SH-SY5Y (cell line): ENCODE measurements around the gene PLEKHA7.

Experiments
- GATA2 ChIP-seq: IDR thresholded peaks from 2 replicates; pipeline ENCODE4 v1.6.1; 2011; ENCODE audit warnings: mild to moderate bottlenecking, low read depth, low read length
- GATA3 ChIP-seq: IDR thresholded peaks from 2 replicates; pipeline ENCODE4 v1.6.1; 2011; ENCODE audit warnings: low read depth, mild to moderate bottlenecking, low read length, moderate library complexity

DNA sequence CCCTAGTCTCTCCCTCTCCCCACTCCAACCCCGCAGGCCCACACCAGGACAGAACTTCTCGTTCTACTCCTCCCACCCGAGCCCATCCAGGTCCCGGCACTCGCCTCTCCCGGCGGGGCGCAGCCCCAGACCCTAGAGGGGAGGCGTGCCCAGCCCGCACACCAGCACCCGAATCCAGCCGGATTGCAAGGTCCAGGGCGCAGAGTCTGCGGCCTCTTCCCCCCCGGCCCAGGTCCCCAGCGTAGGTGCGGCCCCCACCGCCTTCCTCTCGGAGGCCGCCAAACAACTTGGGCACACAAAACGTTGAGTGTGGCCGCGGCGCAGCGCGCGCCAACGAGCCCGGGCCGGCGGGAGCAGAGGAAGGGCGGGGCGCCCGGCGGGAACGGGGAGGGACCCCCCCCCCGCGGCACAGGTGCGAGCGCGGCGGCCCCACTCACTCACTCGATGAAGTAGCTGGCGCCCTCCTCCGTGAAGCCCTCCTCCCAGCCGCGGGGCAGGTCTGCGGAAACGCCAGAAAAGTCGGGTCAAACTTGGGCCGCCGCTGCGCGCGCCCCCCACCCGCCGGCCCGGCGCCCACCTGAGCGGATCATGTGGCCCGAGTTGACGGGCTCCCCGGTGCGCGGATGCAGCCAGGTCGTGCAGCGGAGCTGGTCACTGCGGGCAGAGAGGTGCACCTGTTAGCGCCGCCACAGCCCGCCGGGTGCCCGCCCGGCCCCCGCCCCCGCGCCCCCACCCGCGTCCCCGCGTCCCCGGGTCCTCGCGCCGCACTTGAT is 480 bp downstream of the PLEKHA7 start:
- TF ChIP-seq GATA2, result no peak
- no peak for TF ChIP-seq GATA3
